ENCODE measurements around the gene LNPK. TPM values are rescaled to one million over a fixed set of nuclear protein-coding genes. Genes with fewer than 3 reads are reported as not detected.

LNPK gene
- total RNA-seq, 1 experiment from 2014 or later = 21.9 TPM

DNA sequence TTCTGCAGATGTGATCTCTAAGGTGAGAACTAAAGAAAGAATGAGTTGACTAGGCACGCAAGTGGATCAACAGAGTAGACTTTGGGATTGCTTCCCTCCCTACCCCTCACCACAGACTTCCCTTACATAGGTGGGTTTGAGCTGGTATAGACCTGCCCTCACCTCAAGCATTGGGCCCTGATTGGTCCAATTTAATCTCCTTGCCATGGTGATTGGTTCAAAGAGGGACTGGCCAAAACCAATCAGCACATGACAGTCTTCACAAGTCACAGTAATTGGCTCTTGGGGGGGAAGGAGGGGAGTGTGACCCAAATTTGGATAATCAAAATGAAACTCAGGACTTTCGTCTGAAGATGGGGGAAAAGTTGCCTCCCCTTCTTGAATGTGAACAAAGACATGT is 36.6 kb upstream of the LNPK start:
- POLR2A ChIA-PET (ENCODE audit: unreplicated experiment) = no interaction called here
- Histone ChIP-seq H3K36me3 (ENCODE audit: low read depth, low read length) (no peaks in the 10 kb centered on the region), H3K9me2 (replicated peaks; ENCODE audit: low read length) (no peaks in the 10 kb centered on the region), H3K4me2 (ENCODE audit: low read length) (no peak overlapping the region), H2AFZ (ENCODE audit: low read length) (no peak overlapping the region), H4K20me1 (ENCODE audit: low read length) (no peaks in the 10 kb centered on the region), H3K4me3 (ENCODE audit: low read length) (no peak overlapping the region), H3K27me3 (ENCODE audit: low read length) (peaks cover 73% of the 10 kb centered on the region), H3K4me1 (ENCODE audit: insufficient read depth, low read length) (no peaks in the 10 kb centered on the region), H3F3A (ENCODE audit: low read length, unreplicated experiment) (no peaks in the 10 kb centered on the region), H3K27ac (ENCODE audit: low read length) (no peak overlapping the region), H3K79me2 (ENCODE audit: low read length) (no peaks in the 10 kb centered on the region), H3K9ac (ENCODE audit: low read length) (no peak overlapping the region), H3K9me3 (ENCODE audit: low read length) (no peaks in the 10 kb centered on the region)
- no peak for TF ChIP-seq EZH2 (IDR thresholded peaks at IDR 0.05; ENCODE audit: low read length, unreplicated experiment)
- TF ChIP-seq, protein P1, sequence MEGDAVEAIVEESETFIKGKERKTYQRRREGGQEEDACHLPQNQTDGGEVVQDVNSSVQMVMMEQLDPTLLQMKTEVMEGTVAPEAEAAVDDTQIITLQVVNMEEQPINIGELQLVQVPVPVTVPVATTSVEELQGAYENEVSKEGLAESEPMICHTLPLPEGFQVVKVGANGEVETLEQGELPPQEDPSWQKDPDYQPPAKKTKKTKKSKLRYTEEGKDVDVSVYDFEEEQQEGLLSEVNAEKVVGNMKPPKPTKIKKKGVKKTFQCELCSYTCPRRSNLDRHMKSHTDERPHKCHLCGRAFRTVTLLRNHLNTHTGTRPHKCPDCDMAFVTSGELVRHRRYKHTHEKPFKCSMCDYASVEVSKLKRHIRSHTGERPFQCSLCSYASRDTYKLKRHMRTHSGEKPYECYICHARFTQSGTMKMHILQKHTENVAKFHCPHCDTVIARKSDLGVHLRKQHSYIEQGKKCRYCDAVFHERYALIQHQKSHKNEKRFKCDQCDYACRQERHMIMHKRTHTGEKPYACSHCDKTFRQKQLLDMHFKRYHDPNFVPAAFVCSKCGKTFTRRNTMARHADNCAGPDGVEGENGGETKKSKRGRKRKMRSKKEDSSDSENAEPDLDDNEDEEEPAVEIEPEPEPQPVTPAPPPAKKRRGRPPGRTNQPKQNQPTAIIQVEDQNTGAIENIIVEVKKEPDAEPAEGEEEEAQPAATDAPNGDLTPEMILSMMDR (conservative IDR thresholded peaks at IDR 0.05; ENCODE audit: low read depth, low read length) = no peak
- TF ChIP-seq EZH2phosphoT487 (IDR thresholded peaks at IDR 0.05; ENCODE audit: borderline replicate concordance, low read length) = no peak
- ATAC-seq (no peak), DNase-seq (no peak)
- intact Hi-C loops (cut with micrococcal nuclease) = no loop called here
- BruUV-seq (replicated peaks) = no TSS peak
- CTCF ChIA-PET = no interaction called here

DNA sequence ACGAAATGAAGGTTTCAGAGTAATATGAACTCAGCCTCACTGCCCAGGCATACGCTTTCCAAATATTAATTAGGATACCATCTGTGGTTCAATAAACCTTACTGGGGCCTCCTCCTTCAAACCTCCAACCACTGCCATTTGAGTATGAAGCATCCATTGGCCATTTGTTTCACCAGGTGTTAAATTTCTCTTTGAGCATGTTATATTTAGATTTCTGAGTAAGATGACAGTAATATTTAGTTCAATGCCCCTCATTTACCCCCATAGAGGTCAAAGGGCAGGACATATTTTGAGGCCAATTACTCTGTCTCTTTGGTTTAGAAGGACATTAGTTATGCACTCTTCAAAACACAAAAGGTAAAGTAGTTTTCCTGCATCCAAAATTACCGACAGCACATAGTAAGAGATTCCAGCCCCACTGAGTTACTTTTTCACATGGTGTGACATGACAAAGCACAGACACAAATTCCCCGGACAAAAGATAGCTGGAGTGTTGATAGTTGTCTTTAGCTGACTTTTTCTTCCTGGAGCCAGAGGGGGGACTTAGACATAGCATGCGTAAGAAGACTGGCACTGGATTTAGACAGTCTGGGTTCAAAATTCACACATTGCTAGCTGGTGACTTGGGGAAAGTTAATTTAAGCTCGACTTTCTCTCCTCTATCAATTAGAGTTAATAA is 33.1 kb upstream of the LNPK start:
- intact Hi-C loops (cut with micrococcal nuclease) = no loop called here
- Histone ChIP-seq H3K9ac (ENCODE audit: low read length) (no peak overlapping the region), H3K9me3 (ENCODE audit: low read length) (no peaks in the 10 kb centered on the region), H3K36me3 (ENCODE audit: low read depth, low read length) (no peaks in the 10 kb centered on the region), H3K4me1 (ENCODE audit: insufficient read depth, low read length) (no peaks in the 10 kb centered on the region), H3K27ac (ENCODE audit: low read length) (no peak overlapping the region), H3K9me2 (replicated peaks; ENCODE audit: low read length) (no peaks in the 10 kb centered on the region), H4K20me1 (ENCODE audit: low read length) (no peaks in the 10 kb centered on the region), H3K27me3 (ENCODE audit: low read length) (peaks cover 70% of the 10 kb centered on the region), H3F3A (ENCODE audit: low read length, unreplicated experiment) (no peaks in the 10 kb centered on the region), H3K4me2 (ENCODE audit: low read length) (no peak overlapping the region), H2AFZ (ENCODE audit: low read length) (no peak overlapping the region), H3K79me2 (ENCODE audit: low read length) (no peaks in the 10 kb centered on the region), H3K4me3 (ENCODE audit: low read length) (no peak overlapping the region)
- ChIA-PET CTCF (no interaction called here), POLR2A (ENCODE audit: unreplicated experiment) (no interaction called here)
- ATAC-seq (no peak), DNase-seq (no peak)
- BruUV-seq (replicated peaks) = no TSS peak
- TF ChIP-seq EZH2 (IDR thresholded peaks at IDR 0.05; ENCODE audit: low read length, unreplicated experiment) (no peak), EZH2phosphoT487 (IDR thresholded peaks at IDR 0.05; ENCODE audit: borderline replicate concordance, low read length) (no peak)
- TF ChIP-seq, protein P1 (conservative IDR thresholded peaks at IDR 0.05; ENCODE audit: low read depth, low read length) = no peak

DNA sequence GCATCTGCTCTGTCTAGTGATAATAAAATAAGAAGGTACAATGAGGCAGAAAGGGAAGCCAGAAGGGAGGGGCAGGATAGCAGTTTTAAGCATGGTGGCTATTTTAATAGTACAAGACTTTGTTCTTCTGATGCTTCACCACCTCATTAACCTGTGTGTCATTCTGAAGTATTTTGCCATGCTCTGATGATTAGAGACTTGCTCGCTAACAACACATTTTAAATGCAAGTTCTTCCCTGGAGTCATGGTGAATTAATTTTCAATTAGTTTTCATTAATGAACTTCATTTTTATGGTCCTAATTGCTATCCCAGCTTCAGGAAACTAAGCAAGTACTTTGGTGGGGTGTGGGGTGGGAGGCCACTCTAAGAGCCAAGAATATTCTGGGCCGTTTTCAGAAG is 25.7 kb upstream of the LNPK start:
- intact Hi-C loops (cut with micrococcal nuclease) = no loop called here
- ATAC-seq (no peak), DNase-seq (no peak)
- Histone ChIP-seq H4K20me1 (ENCODE audit: low read length) (no peaks in the 10 kb centered on the region), H3K9me3 (ENCODE audit: low read length) (no peaks in the 10 kb centered on the region), H3K79me2 (ENCODE audit: low read length) (no peaks in the 10 kb centered on the region), H3K4me3 (ENCODE audit: low read length) (no peak overlapping the region), H3K4me1 (ENCODE audit: insufficient read depth, low read length) (no peaks in the 10 kb centered on the region), H3K9ac (ENCODE audit: low read length) (no peak overlapping the region), H3K9me2 (replicated peaks; ENCODE audit: low read length) (no peaks in the 10 kb centered on the region), H3K27ac (ENCODE audit: low read length) (no peak overlapping the region), H3K4me2 (ENCODE audit: low read length) (no peak overlapping the region), H3K27me3 (ENCODE audit: low read length) (peaks cover 73% of the 10 kb centered on the region), H2AFZ (ENCODE audit: low read length) (no peak overlapping the region), H3K36me3 (ENCODE audit: low read depth, low read length) (no peaks in the 10 kb centered on the region), H3F3A (ENCODE audit: low read length, unreplicated experiment) (no peaks in the 10 kb centered on the region)
- TF ChIP-seq, protein P1 (conservative IDR thresholded peaks at IDR 0.05; ENCODE audit: low read depth, low read length) = no peak
- no peak for TF ChIP-seq EZH2 (IDR thresholded peaks at IDR 0.05; ENCODE audit: low read length, unreplicated experiment)
- ChIA-PET CTCF (no interaction called here), POLR2A (ENCODE audit: unreplicated experiment) (no interaction called here)
- no TSS peak for BruUV-seq (replicated peaks)
